Measurements from ENCODE around the gene FNDC5. TPM values are rescaled to one million over a fixed set of nuclear protein-coding genes. Genes with fewer than 3 reads are reported as not detected.

Gene FNDC5
- total RNA-seq, 1 experiment from 2014 or later: 4.5 TPM

- Histone ChIP-seq H3K4ac (ENCODE audit: low read depth, low read length) (no peak overlapping the region), H2BK5ac (ENCODE audit: insufficient read length, low read length) (no peak overlapping the region), H3K23ac (ENCODE audit: insufficient read length, low read depth, low read length) (no peak overlapping the region), H2AK5ac (ENCODE audit: insufficient read length, low read length) (no peak overlapping the region), H3K56ac (ENCODE audit: insufficient read length, low read depth, low read length) (no peak overlapping the region), H2BK15ac (ENCODE audit: low read depth, low read length) (no peak overlapping the region), H3K14ac (ENCODE audit: insufficient read depth, low read length) (no peak overlapping the region), H2BK120ac (ENCODE audit: low read depth, low read length, poor library complexity, severe bottlenecking) (no peak overlapping the region), H4K20me1 (ENCODE audit: control insufficient read depth, insufficient read depth, insufficient read length) (no peaks in the 10 kb centered on the region), H4K91ac (ENCODE audit: insufficient read length, low read depth, low read length) (no peak overlapping the region), H4K5ac (ENCODE audit: insufficient read length, low read depth, low read length) (no peak overlapping the region), H3K4me1 (ENCODE audit: insufficient read depth, low read length) (no peaks in the 10 kb centered on the region), H3K9ac (ENCODE audit: extremely low read depth, insufficient read length, low read length) (no peak overlapping the region), H3K27ac (ENCODE audit: insufficient read length, low read depth, low read length) (no peak overlapping the region), H3K79me1 (ENCODE audit: insufficient read depth, low read depth, low read length, poor library complexity, severe bottlenecking) (no peaks in the 10 kb centered on the region), H4K8ac (replicated peaks; ENCODE audit: insufficient read length, low read depth, low read length) (no peak overlapping the region), H3K9me3 (ENCODE audit: control insufficient read depth, low read depth, low read length) (no peaks in the 10 kb centered on the region), H3T11ph (ENCODE audit: low read length) (no peak overlapping the region), H3K18ac (ENCODE audit: insufficient read length, low read depth, low read length) (no peak overlapping the region), H3K23me2 (ENCODE audit: insufficient read length, low read depth, low read length, poor library complexity, severe bottlenecking) (no peaks in the 10 kb centered on the region), H3K4me2 (ENCODE audit: insufficient read depth, insufficient read length, low read length) (no peak overlapping the region), H2AFZ (ENCODE audit: low read length) (no peak overlapping the region), H2BK12ac (ENCODE audit: insufficient read length, low read depth, low read length) (no peak overlapping the region), H3K27me3 (ENCODE audit: insufficient read depth, low read length) (no peaks in the 10 kb centered on the region), H2BK20ac (ENCODE audit: low read depth, low read length, poor library complexity, severe bottlenecking) (no peak overlapping the region), H3K79me2 (ENCODE audit: insufficient read depth, low read length) (no peaks in the 10 kb centered on the region)
- no peaks in the 10 kb centered on the region for H3K27me3 Mint-ChIP-seq (ENCODE audit: low read depth)
- H3K36me3 Mint-ChIP-seq (ENCODE audit: insufficient read depth in 1 of 3, low read depth in 3 of 3): peaks cover 13 to 42% (median 41%) of the 10 kb centered on the region in 3 experiments
- no CpG with 5 or more reads among the region's 2 CpGs for WGBS (ENCODE audit: extremely low coverage, insufficient read length, low lambda C conversion rate)
- no peak for TF ChIP-seq CTCF (conservative IDR thresholded peaks at IDR 0.05)
- DNase-seq: no peak
- H3K9me3 Mint-ChIP-seq: no peaks in the 10 kb centered on the region
- H3K4me1 Mint-ChIP-seq: no peaks in the 10 kb centered on the region
- no peak overlapping the region for H3K27ac Mint-ChIP-seq
- no peak overlapping the region for H3K4me3 Mint-ChIP-seq
Observed at GRCh38 chr1:32859915-32860314, 10.8 kb downstream of the FNDC5 start.
